WERI-Rb-1 (cell line): ENCODE data around the gene LST1.

Experiments
- DNase-seq: peaks from one replicate; pipeline ENCODE4 v3.0.0-alpha.2; 2020
- H3K27ac ChIP-seq: fragments of 250-450 bp; sonication (Bioruptor Pico); 2 replicates; pipeline ENCODE4 v1.5.1; 2020; ENCODE audit warnings: mild to moderate bottlenecking, moderate library complexity
- H3K27me3 ChIP-seq: fragments of 250-450 bp; sonication (Bioruptor Pico); 2 replicates; pipeline ENCODE4 v1.5.1; 2021; ENCODE audit warnings: mild to moderate bottlenecking, low read depth, moderate library complexity; ENCODE audit not compliant: insufficient read depth, severe bottlenecking
- H3K36me3 ChIP-seq: fragments of 250-450 bp; sonication (Bioruptor Pico); 2 replicates; pipeline ENCODE4 v1.5.1; 2020; ENCODE audit warnings: mild to moderate bottlenecking, moderate library complexity
- H3K4me3 ChIP-seq: 2 replicates; pipeline ENCODE4 v1.5.1; 2011; ENCODE audit warnings: low read depth, mild to moderate bottlenecking, control low read depth, low read length
- H3K9me3 ChIP-seq: fragments of 250-450 bp; sonication (Bioruptor Pico); 2 replicates; pipeline ENCODE4 v1.5.1; 2021; ENCODE audit warnings: mild to moderate bottlenecking, moderate library complexity; ENCODE audit not compliant: severe bottlenecking
- CTCF ChIP-seq: IDR thresholded peaks from 2 replicates; pipeline ENCODE4 v1.5.1; 2011; ENCODE audit warnings: low read depth, mild to moderate bottlenecking, control low read depth, inconsistent platforms, low read length

LST1 gene

GRCh38 chr6:31578184-31579118 is 7.6 kb upstream of the LST1 start:
- Histone ChIP-seq H3K4me3 (no peak overlapping the region), H3K36me3 (no peaks in the 10 kb centered on the region), H3K27me3 (no peaks in the 10 kb centered on the region), H3K9me3 (no peaks in the 10 kb centered on the region), H3K27ac (no peak overlapping the region)
- DNase-seq: no peak
- no peak for TF ChIP-seq CTCF

- no peak for DNase-seq
- no peaks in the 10 kb centered on the region for H3K36me3 ChIP-seq
- no peaks in the 10 kb centered on the region for H3K27me3 ChIP-seq
- no peak overlapping the region for H3K27ac ChIP-seq
- H3K4me3 ChIP-seq: no peak overlapping the region
- no peak for TF ChIP-seq CTCF
- H3K9me3 ChIP-seq: no peaks in the 10 kb centered on the region
Observed at GRCh38 chr6:31579119-31579505, 7.0 kb upstream of the LST1 start.

DNA sequence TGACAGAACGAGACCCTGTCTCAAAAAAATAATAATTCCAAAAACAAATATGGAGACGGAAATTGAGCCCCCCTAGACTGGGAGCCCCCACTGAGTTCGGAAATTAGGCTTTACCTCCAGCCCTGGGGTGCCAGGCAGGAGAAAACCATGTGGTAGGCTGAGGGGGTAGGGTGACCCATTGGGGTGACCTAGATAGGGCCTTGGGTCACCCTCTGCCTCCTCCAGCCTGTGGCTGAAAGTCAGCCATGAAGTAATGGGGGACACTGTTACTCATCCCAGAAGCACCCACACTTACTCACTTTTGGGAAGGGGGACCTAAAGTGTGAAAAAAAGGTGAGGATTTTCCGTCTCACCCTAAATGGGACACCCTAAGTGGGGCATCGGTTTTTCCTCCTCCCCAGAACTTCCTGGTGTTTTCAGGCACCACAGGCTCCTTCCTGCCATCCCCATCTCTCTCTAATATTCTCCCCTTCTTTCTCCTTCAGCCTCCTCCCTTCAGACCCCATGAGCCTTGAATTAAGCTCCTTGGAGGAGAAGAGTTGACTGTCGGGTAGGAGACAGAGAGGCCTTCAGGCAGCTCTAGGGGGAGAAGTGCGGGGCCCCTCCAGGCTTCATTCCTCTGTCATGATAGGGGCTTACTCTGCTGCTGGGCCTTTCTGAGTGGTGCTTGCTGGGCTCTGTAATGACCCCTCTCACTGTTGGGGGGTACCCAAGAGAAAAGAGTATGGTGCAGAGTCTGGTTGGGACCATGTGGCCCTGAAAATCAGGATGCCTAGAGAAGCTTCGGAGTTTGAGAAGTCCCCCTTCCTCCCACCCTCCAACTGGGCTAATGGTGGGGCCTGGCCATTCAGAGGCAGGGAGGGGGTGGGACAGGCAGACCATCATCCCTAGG is 6.3 kb upstream of the LST1 start:
- Histone ChIP-seq H3K27ac (no peak overlapping the region), H3K36me3 (no peaks in the 10 kb centered on the region), H3K4me3 (no peak overlapping the region), H3K9me3 (no peaks in the 10 kb centered on the region), H3K27me3 (no peaks in the 10 kb centered on the region)
- no peak for TF ChIP-seq CTCF
- DNase-seq: no peak

- H3K27me3 ChIP-seq: no peaks in the 10 kb centered on the region
- no peak for DNase-seq
- H3K27ac ChIP-seq: no peak overlapping the region
- no peak for TF ChIP-seq CTCF
- H3K4me3 ChIP-seq: peak overlapping the region; percentile 76
- no peaks in the 10 kb centered on the region for H3K9me3 ChIP-seq
- no peaks in the 10 kb centered on the region for H3K36me3 ChIP-seq
Observed at GRCh38 chr6:31580438-31580740, 5.7 kb upstream of the LST1 start.

GRCh38 chr6:31580807-31581433 is 5.2 kb upstream of the LST1 start:
- peak overlapping the region; percentile 44 for H3K27ac ChIP-seq
- peak overlapping the region; percentile 76 for H3K4me3 ChIP-seq
- H3K27me3 ChIP-seq: no peaks in the 10 kb centered on the region
- peak; percentile 96 for DNase-seq
- H3K9me3 ChIP-seq: no peaks in the 10 kb centered on the region
- TF ChIP-seq CTCF: peak; percentile 98
- H3K36me3 ChIP-seq: no peaks in the 10 kb centered on the region
